Measurements from ENCODE around the gene METTL25B. TPM values are rescaled to one million over a fixed set of nuclear protein-coding genes. Genes with fewer than 3 reads are reported as not detected.

Gene METTL25B
- total RNA-seq, 1 experiment from 2014 or later: 10.4 TPM

- TF ChIP-seq CTCF (conservative IDR thresholded peaks at IDR 0.05; ENCODE audit: low read depth, low read length) (no peak), EZH2 (IDR thresholded peaks at IDR 0.05; ENCODE audit: low read length, unreplicated experiment) (no peak), EZH2phosphoT487 (IDR thresholded peaks at IDR 0.05; ENCODE audit: borderline replicate concordance, low read length) (no peak)
- no TSS peak for BruUV-seq (replicated peaks)
- Histone ChIP-seq H2AFZ (ENCODE audit: low read length) (no peak overlapping the region), H4K20me1 (ENCODE audit: low read length) (0 out of 2 replicates have a peak, but pooled peaks cover 5% of the 10 kb centered on the region), H3K4me1 (ENCODE audit: insufficient read depth, low read length) (peaks cover 56% of the 10 kb centered on the region), H3K36me3 (ENCODE audit: low read depth, low read length) (peaks cover 23% of the 10 kb centered on the region; the same call in 1 of the 2 replicates), H3F3A (ENCODE audit: low read length, unreplicated experiment) (peaks cover 11% of the 10 kb centered on the region), H3K4me2 (ENCODE audit: low read length) (peak overlapping the region; percentile 96), H3K9me2 (replicated peaks; ENCODE audit: low read length) (no peaks in the 10 kb centered on the region), H3K79me2 (ENCODE audit: low read length) (peaks cover 83% of the 10 kb centered on the region), H3K9me3 (ENCODE audit: low read length) (no peaks in the 10 kb centered on the region), H3K27ac (ENCODE audit: low read length) (peak overlapping the region; percentile 99), H3K9ac (ENCODE audit: low read length) (peak overlapping the region; percentile 99), H3K4me3 (ENCODE audit: low read length) (peak overlapping the region; percentile 86), H3K27me3 (ENCODE audit: low read length) (no peaks in the 10 kb centered on the region)
- intact Hi-C loops (cut with micrococcal nuclease): no loop called here
- POLR2A ChIA-PET (ENCODE audit: unreplicated experiment): no interaction called here
- no peak for ATAC-seq
- CTCF ChIA-PET: interaction anchor here (0.6 to 1.6 kb wide), 2 partner anchors 24 to 292 kb away, joined by 3 to 7 read pairs; no protein-coding TSS in a partner anchor
- DNase-seq: peak; percentile 44
Measured at GRCh38 chr1:156749419-156750118, 21.3 kb downstream of the METTL25B start.

GRCh38 chr1:156750191-156750672 is 22.0 kb downstream of the METTL25B start:
- intact Hi-C loops (cut with micrococcal nuclease): no loop called here
- POLR2A ChIA-PET (ENCODE audit: unreplicated experiment): no interaction called here
- H3K9me2 ChIP-seq (replicated peaks; ENCODE audit: low read length): no peaks in the 10 kb centered on the region
- TF ChIP-seq EZH2phosphoT487 (IDR thresholded peaks at IDR 0.05; ENCODE audit: borderline replicate concordance, low read length) (no peak), EZH2 (IDR thresholded peaks at IDR 0.05; ENCODE audit: low read length, unreplicated experiment) (no peak), CTCF (conservative IDR thresholded peaks at IDR 0.05; ENCODE audit: low read depth, low read length) (no peak)
- H3K79me2 ChIP-seq (ENCODE audit: low read length): peaks cover 76% of the 10 kb centered on the region
- 0 out of 2 replicates have a peak, but pooled peaks cover 5% of the 10 kb centered on the region for H4K20me1 ChIP-seq (ENCODE audit: low read length)
- peaks cover 16% of the 10 kb centered on the region; the same call in 1 of the 2 replicates for H3K36me3 ChIP-seq (ENCODE audit: low read depth, low read length)
- H3K4me2 ChIP-seq (ENCODE audit: low read length): peak overlapping the region; percentile 96
- no peaks in the 10 kb centered on the region for H3K27me3 ChIP-seq (ENCODE audit: low read length)
- BruUV-seq (replicated peaks): no TSS peak
- peaks cover 11% of the 10 kb centered on the region for H3F3A ChIP-seq (ENCODE audit: low read length, unreplicated experiment)
- peak overlapping the region; percentile 99 for H3K27ac ChIP-seq (ENCODE audit: low read length)
- peak overlapping the region; percentile 86 for H3K4me3 ChIP-seq (ENCODE audit: low read length)
- peaks cover 56% of the 10 kb centered on the region for H3K4me1 ChIP-seq (ENCODE audit: insufficient read depth, low read length)
- CTCF ChIA-PET: interaction anchor here (0.6 to 1.6 kb wide), 2 partner anchors 24 to 293 kb away, joined by 3 to 7 read pairs; no protein-coding TSS in a partner anchor
- DNase-seq (peak; percentile 84), ATAC-seq (peak; percentile 1; the same call in 1 of the 2 replicates)
- peak overlapping the region; percentile 99 for H3K9ac ChIP-seq (ENCODE audit: low read length)
- peak overlapping the region; percentile 43 for H2AFZ ChIP-seq (ENCODE audit: low read length)
- no peaks in the 10 kb centered on the region for H3K9me3 ChIP-seq (ENCODE audit: low read length)
